ENCODE measurements around the gene NRG2. TPM values are rescaled to one million over a fixed set of nuclear protein-coding genes. Genes with fewer than 3 reads are reported as not detected.

Gene NRG2
- total RNA-seq, 1 donor from 2014 or later = 1.9 TPM

GRCh38 chr5:139967353-139967752 is 75.7 kb downstream of the NRG2 start:
- no peak for ATAC-seq

- ATAC-seq = no peak
Observed at GRCh38 chr5:139966856-139967255, 76.2 kb downstream of the NRG2 start.

GRCh38 chr5:139964994-139965565 is 78.0 kb downstream of the NRG2 start:
- ATAC-seq = no peak

- ATAC-seq = no peak
Observed at GRCh38 chr5:139964266-139964993, 78.7 kb downstream of the NRG2 start.

GRCh38 chr5:139962445-139962844 is 80.7 kb downstream of the NRG2 start:
- no peak for ATAC-seq

- no peak for ATAC-seq
Observed at GRCh38 chr5:139961435-139962157, 81.5 kb downstream of the NRG2 start.

- ATAC-seq = no peak
Observed at GRCh38 chr5:139960723-139961383, 82.2 kb downstream of the NRG2 start.

- no peak for ATAC-seq
Observed at GRCh38 chr5:139958432-139959148, 84.5 kb downstream of the NRG2 start.

- ATAC-seq = no peak
Observed at GRCh38 chr5:139956342-139956741, 86.8 kb downstream of the NRG2 start.

- no peak for ATAC-seq
Observed at GRCh38 chr5:139955616-139956273, 87.4 kb downstream of the NRG2 start.

- no peak for ATAC-seq
Observed at GRCh38 chr5:139955053-139955605, 88.0 kb downstream of the NRG2 start.

GRCh38 chr5:139954462-139954861 is 88.6 kb downstream of the NRG2 start:
- no peak for ATAC-seq

GRCh38 chr5:139954022-139954421 is 89.1 kb downstream of the NRG2 start:
- ATAC-seq = no peak

GRCh38 chr5:139952574-139952973 is 90.5 kb downstream of the NRG2 start:
- no peak for ATAC-seq

GRCh38 chr5:139951983-139952382 is 91.1 kb downstream of the NRG2 start:
- ATAC-seq = no peak

GRCh38 chr5:139951296-139951924 is 91.7 kb downstream of the NRG2 start:
- ATAC-seq = peak; percentile 38

- no peak for ATAC-seq
Observed at GRCh38 chr5:139950436-139950835, 92.7 kb downstream of the NRG2 start.

GRCh38 chr5:139949710-139950109 is 93.4 kb downstream of the NRG2 start:
- ATAC-seq = no peak

GRCh38 chr5:139947727-139948126 is 95.4 kb downstream of the NRG2 start:
- no peak for ATAC-seq

- ATAC-seq = no peak
Observed at GRCh38 chr5:139946440-139946839, 96.7 kb downstream of the NRG2 start.

- ATAC-seq = no peak
Observed at GRCh38 chr5:139946006-139946405, 97.1 kb downstream of the NRG2 start.
